ENCODE data around the gene DUSP2.

DUSP2 gene

DNA sequence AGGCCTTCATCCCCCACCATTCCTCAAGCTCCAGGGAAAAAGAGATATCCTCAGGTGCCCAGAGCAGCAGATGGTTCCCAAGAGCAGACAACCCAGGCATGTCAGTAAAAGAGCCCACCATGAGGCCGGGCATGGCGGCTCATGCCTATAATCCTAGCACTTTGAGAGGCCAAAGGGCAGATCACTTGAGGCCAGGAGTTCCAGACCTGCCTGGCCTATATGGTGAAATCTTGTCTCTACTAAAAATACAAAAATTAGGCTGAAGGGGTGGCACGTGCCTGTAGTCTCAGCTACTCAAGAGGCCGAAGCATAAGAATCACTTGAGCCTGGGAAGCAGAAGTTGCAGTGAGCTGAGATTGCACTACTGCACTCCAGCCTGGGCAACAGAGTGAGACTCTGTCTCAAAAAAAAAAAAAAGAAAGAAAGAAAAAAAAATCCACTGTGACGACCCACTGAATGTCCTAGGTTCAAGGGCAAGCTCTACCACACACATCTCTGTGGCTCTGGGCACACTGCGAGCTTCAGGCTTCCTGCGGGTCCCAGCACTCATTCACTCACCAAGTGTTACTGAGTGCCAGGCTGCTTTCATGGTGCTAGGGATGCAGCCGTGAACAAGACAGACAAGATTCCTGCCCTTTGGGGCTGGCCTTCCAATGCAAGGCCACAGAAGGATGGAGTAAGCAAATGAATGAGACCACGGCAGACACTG is 6.5 kb upstream of the DUSP2 start:
- Histone ChIP-seq H3K4me2 (no peak overlapping the region), H4K20me1 (ENCODE audit: insufficient read depth) (no peaks in the 10 kb centered on the region), H3K36me3 (ENCODE audit: insufficient read depth) (no peaks in the 10 kb centered on the region), H3K27me3 (ENCODE audit: insufficient read depth, low read depth) (no peaks in the 10 kb centered on the region), H2AFZ (ENCODE audit: low read depth) (no peak overlapping the region), H3K4me3 (IDR thresholded peaks at IDR 0.05; ENCODE audit: insufficient read depth, low read depth, low read length) (no peak overlapping the region), H3K79me2 (ENCODE audit: insufficient read depth, low read depth) (no peaks in the 10 kb centered on the region), H3K27ac (no peak overlapping the region), H3K9ac (no peak overlapping the region), H3K4me1 (ENCODE audit: low read depth, poor library complexity, severe bottlenecking) (peaks cover 28% of the 10 kb centered on the region)
- no peak for TF ChIP-seq CTCF (conservative IDR thresholded peaks at IDR 0.05; ENCODE audit: low read depth, low read length)

GRCh38 chr2:96150791-96151594 is 5.8 kb upstream of the DUSP2 start:
- H3K4me3 ChIP-seq (IDR thresholded peaks at IDR 0.05; ENCODE audit: insufficient read depth, low read depth, low read length), result no peak overlapping the region
- H3K36me3 ChIP-seq (ENCODE audit: insufficient read depth), result no peaks in the 10 kb centered on the region
- TF ChIP-seq CTCF (conservative IDR thresholded peaks at IDR 0.05; ENCODE audit: low read depth, low read length), result no peak
- H3K9ac ChIP-seq, result no peak overlapping the region
- H3K27ac ChIP-seq, result no peak overlapping the region
- H2AFZ ChIP-seq (ENCODE audit: low read depth), result no peak overlapping the region
- H3K4me2 ChIP-seq, result no peak overlapping the region
- no peaks in the 10 kb centered on the region for H3K79me2 ChIP-seq (ENCODE audit: insufficient read depth, low read depth)
- H3K27me3 ChIP-seq (ENCODE audit: insufficient read depth, low read depth), result no peaks in the 10 kb centered on the region
- no peaks in the 10 kb centered on the region for H4K20me1 ChIP-seq (ENCODE audit: insufficient read depth)
- H3K4me1 ChIP-seq (ENCODE audit: low read depth, poor library complexity, severe bottlenecking), result peaks cover 24% of the 10 kb centered on the region

DNA sequence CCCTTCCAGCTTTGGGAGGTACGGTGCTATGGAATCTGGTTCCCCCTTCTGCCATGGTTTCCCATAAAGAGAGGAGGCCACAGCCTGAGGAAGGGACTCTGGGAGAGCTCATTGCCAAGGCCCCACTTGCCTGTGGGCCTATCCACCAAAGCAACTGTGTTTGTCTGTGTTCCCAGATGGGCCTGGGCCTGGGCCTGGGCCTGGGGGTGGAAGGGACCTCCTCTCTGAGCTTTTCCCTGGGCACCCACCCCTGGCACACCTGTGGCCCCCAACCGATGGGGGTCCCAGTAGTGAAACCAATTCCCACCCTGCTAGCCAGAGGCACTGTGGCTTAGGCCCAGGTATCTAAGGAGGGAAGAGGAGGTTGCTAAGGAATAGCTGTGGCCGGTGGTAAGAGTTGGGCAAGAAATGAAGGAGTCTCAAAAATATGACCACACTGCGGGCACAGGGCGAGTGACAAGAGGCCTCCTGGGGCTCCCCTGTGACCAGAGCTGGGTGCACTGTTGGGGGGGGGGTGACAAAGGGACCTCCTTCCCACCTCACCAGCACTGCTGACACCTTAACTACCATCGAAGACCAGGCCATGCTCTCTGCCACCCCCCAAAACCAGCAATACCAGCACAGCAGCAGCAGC is 4.9 kb upstream of the DUSP2 start:
- no peak overlapping the region for H3K4me3 ChIP-seq (IDR thresholded peaks at IDR 0.05; ENCODE audit: insufficient read depth, low read depth, low read length)
- no peaks in the 10 kb centered on the region for H3K27me3 ChIP-seq (ENCODE audit: insufficient read depth, low read depth)
- no peak overlapping the region for H3K4me2 ChIP-seq
- H3K36me3 ChIP-seq (ENCODE audit: insufficient read depth), result no peaks in the 10 kb centered on the region
- no peak overlapping the region for H3K27ac ChIP-seq
- no peaks in the 10 kb centered on the region for H3K79me2 ChIP-seq (ENCODE audit: insufficient read depth, low read depth)
- peaks cover 18% of the 10 kb centered on the region for H3K4me1 ChIP-seq (ENCODE audit: low read depth, poor library complexity, severe bottlenecking)
- no peak overlapping the region for H2AFZ ChIP-seq (ENCODE audit: low read depth)
- H4K20me1 ChIP-seq (ENCODE audit: insufficient read depth), result no peaks in the 10 kb centered on the region
- no peak for TF ChIP-seq CTCF (conservative IDR thresholded peaks at IDR 0.05; ENCODE audit: low read depth, low read length)
- no peak overlapping the region for H3K9ac ChIP-seq

GRCh38 chr2:96148410-96149217 is 3.4 kb upstream of the DUSP2 start:
- H3K9ac ChIP-seq, result no peak overlapping the region
- H3K36me3 ChIP-seq (ENCODE audit: insufficient read depth), result peaks cover 4% of the 10 kb centered on the region; the same call in 1 of the 2 replicates
- H4K20me1 ChIP-seq (ENCODE audit: insufficient read depth), result no peaks in the 10 kb centered on the region
- peaks cover 21% of the 10 kb centered on the region for H3K4me1 ChIP-seq (ENCODE audit: low read depth, poor library complexity, severe bottlenecking)
- no peaks in the 10 kb centered on the region for H3K27me3 ChIP-seq (ENCODE audit: insufficient read depth, low read depth)
- H3K27ac ChIP-seq, result no peak overlapping the region
- no peak overlapping the region for H3K4me2 ChIP-seq
- no peak overlapping the region for H3K4me3 ChIP-seq (IDR thresholded peaks at IDR 0.05; ENCODE audit: insufficient read depth, low read depth, low read length)
- H2AFZ ChIP-seq (ENCODE audit: low read depth), result no peak overlapping the region
- no peak for TF ChIP-seq CTCF (conservative IDR thresholded peaks at IDR 0.05; ENCODE audit: low read depth, low read length)
- peaks cover 12% of the 10 kb centered on the region for H3K79me2 ChIP-seq (ENCODE audit: insufficient read depth, low read depth)
